A549 treated with AZD2906 at 1 μM for 4 hours (cell line): ENCODE data around the gene ST3GAL2. TPM values are rescaled to one million over a fixed set of nuclear protein-coding genes. Genes with fewer than 3 reads are reported as not detected.

Source experiments
- total RNA-seq: library from RNA; stranded (reverse); fragments of 200-300 nt; extraction: Qiagen RNA extraction; gene quantifications from 5 replicates; pipeline ENCODE4 v1.2.3, GENCODE V29; 2022

ST3GAL2 gene, protein sequence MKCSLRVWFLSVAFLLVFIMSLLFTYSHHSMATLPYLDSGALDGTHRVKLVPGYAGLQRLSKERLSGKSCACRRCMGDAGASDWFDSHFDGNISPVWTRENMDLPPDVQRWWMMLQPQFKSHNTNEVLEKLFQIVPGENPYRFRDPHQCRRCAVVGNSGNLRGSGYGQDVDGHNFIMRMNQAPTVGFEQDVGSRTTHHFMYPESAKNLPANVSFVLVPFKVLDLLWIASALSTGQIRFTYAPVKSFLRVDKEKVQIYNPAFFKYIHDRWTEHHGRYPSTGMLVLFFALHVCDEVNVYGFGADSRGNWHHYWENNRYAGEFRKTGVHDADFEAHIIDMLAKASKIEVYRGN
- total RNA-seq, result 18.4 to 20.7 TPM (median 19.4 TPM) in 5 replicates

GRCh38 chr16:70438969-70439862, at the start of gene ST3GAL2:
Gene ST3GAL2 (minus strand): TSS chr16:70439100. CDS start chr16:70398530, 40,570 bp downstream.

DNA sequence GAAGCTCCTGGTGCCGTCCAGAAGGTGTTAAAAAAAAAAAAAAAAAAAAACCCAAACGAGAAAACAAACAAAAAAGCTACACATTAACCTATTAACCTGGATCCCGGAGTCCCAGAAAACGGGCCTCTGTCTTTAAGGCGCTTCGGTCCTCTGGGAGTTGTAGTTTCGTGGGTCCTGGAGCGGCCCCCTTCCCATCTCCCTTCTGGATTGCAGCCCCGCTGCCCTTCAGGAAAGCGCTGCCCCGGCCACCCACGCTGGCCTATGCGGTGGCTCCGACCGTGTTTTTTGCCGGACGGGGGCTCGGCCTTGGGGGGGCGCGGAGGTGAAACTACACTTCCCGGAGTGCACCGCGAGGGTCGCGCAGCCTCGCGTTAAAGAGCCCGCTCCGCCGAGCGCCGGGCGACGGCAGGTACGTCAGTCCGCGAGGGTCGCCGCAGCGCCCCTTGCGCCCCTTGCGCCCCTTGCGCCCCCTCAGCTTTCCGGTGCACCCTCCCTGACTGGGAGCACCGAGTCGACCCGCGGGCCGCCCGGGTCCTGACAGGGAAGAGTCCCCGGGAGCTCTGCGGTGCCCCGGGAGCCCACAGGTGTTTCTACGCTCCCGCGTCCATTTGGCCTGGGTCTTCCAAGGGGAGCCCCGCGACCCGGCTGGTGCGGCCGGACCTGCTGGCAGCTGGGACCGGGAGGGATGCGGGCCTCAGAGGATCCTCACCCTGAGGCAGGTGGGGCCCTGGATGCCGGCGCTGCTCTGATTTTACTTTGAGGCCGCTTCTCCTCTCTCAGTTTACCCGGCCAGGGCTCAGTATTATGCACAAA, 15.5 kb upstream of the ST3GAL2 start, which contains the start of gene FCSK:
FCSK (plus strand) TSS at position 374 of the 813 bp plus-strand sequence. CDS start 8,596 bp downstream, outside the sequence.

Other genes starting within 250 kb of the ST3GAL2 start
- 12.7 to 16.4 TPM (median 15.5 TPM) in 5 replicates for gene EXOSC6, start 187.2 kb downstream of the ST3GAL2 start, total RNA-seq
- 86.3 to 103 TPM (median 91.4 TPM) in 5 replicates for gene AARS1, start 149.6 kb downstream of the ST3GAL2 start, total RNA-seq
- gene DDX19B, start 139.9 kb downstream of the ST3GAL2 start, total RNA-seq, result 29.1 to 33.6 TPM (median 30.8 TPM) in 5 replicates
- gene DDX19A, start 92.2 kb downstream of the ST3GAL2 start, total RNA-seq, result 37.5 to 43.0 TPM (median 40.3 TPM) in 5 replicates
- gene FCSK, start 15.5 kb upstream of the ST3GAL2 start, total RNA-seq, result 3.8 to 5.0 TPM (median 4.8 TPM) in 5 replicates
- 25.6 to 31.6 TPM (median 31.2 TPM) in 5 replicates for gene COG4, start 84.5 kb upstream of the ST3GAL2 start, total RNA-seq
- 119 to 203 TPM (median 184 TPM) in 5 replicates for gene SF3B3, start 84.7 kb upstream of the ST3GAL2 start, total RNA-seq
- gene IL34, start 207.5 kb upstream of the ST3GAL2 start, total RNA-seq, result 0.26 to 0.63 TPM (median 0.52 TPM) in 5 replicates
- gene MTSS2, start 247.0 kb upstream of the ST3GAL2 start, total RNA-seq, result 71.1 to 106 TPM (median 93.0 TPM) in 5 replicates